Measurements from ENCODE around the gene KLHDC7B. TPM values are rescaled to one million over a fixed set of nuclear protein-coding genes. Genes with fewer than 3 reads are reported as not detected.

The KLHDC7B gene
- total RNA-seq, 1 donor from 2014 or later: 0.32 TPM

DNA sequence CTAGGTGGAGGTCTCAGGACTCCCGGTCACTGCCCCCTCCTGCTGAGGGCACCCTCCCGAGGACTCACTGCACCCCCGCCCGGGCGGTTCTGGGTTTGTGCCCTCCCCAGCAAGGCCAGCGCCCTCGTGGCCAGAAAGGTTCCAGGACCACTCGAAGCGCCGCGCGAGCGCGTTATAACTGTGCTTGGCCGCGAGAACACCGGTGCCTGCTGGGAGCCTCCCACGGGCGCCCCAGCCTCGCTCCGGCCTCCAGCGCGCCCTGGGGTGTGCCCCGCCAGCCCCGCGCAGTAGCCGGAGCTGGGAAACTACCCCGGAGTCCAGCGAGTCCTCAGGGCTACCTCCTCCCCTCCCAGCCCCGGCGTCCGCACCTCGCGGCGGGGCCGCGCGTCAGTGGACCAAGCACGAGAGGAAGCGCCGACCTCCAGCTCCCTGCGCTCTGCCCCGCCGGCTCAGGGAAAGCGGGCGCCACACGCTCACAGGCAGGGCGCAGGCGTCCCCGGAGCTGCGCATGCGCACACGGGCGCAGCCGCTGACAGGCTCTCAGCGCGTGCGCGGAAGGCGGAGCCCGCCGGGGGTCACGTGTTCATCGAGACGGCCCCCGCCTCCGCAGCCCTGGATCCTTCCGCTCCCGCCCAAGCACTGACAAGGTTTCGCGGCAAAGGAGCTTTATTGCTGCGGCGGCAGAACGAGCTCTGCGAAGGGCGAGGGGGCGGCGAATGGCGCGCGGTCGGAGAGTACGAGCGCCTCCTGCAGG lies 20.4 kb upstream of the KLHDC7B start, which contains the start of gene SCO2:
Gene SCO2, minus strand, starts transcription at position 495 of the 754 bp plus-strand sequence. CDS start 1,187 bp downstream, outside the sequence.
- Mint-ChIP-seq H3K27ac (ENCODE audit: unreplicated experiment) (peak within 1 kb of the TSS; percentile 90), H3K27me3 (ENCODE audit: low read depth, unreplicated experiment) (no peaks in the 10 kb centered on the region), H3K36me3 (ENCODE audit: low read depth, unreplicated experiment) (peaks cover 7% of the 10 kb centered on the region), H3K4me3 (ENCODE audit: unreplicated experiment) (peak within 1 kb of the TSS; percentile 97), H3K4me1 (ENCODE audit: low read depth, unreplicated experiment) (peaks cover 4% of the 10 kb centered on the region), H3K9me3 (ENCODE audit: unreplicated experiment) (peaks cover 3% of the 10 kb centered on the region)
- DNase-seq (ENCODE audit: low read depth) (peak; percentile 94), FAIRE-seq (peak; percentile 17)
- no peak for TF ChIP-seq EZH2 (IDR thresholded peaks at IDR 0.05; ENCODE audit: insufficient read depth, low read length)
- no peak for TF ChIP-seq CTCF (IDR thresholded peaks at IDR 0.05; ENCODE audit: insufficient read depth, low read depth, low read length)
- peaks cover 22% of the 10 kb centered on the region for H3K4me1 ChIP-seq (ENCODE audit: insufficient read depth, low read length)
- peak within 1 kb of the TSS; percentile 72 for H3K4me3 ChIP-seq (ENCODE audit: insufficient read depth, low read depth, low read length)
- peak within 1 kb of the TSS; percentile 84 for H3K9ac ChIP-seq (ENCODE audit: low read length)
- H3K4me2 ChIP-seq (ENCODE audit: low read length): peak within 1 kb of the TSS; percentile 99
- peaks cover 12% of the 10 kb centered on the region for H3K27me3 ChIP-seq (ENCODE audit: insufficient read depth, low read length)
- peaks cover 42% of the 10 kb centered on the region for H4K20me1 ChIP-seq (ENCODE audit: insufficient read depth, low read length)
- no peaks in the 10 kb centered on the region for H3K36me3 ChIP-seq (ENCODE audit: insufficient read depth, low read length)
- H2AFZ ChIP-seq (ENCODE audit: low read depth, low read length): peak within 1 kb of the TSS; percentile 83
- no peaks in the 10 kb centered on the region for H3K9me3 ChIP-seq (ENCODE audit: insufficient read depth, low read depth, low read length)
- H3K27ac ChIP-seq (ENCODE audit: low read depth, low read length): peak within 1 kb of the TSS; percentile 77
- peaks cover 36% of the 10 kb centered on the region for H3K79me2 ChIP-seq (ENCODE audit: insufficient read depth, low read length)

DNA sequence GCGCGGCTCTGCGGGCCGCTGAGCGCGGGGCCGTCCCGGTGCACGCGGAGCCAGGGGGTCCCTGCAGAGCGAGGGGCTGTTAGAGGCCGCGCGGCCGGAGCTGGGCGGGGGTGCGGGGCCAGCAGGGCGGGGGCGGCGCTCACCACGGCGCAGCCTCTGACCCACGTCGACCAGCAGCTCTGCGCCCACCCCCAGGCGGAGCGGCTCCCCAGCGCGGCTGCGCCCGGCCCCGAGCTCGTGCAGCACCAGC lies 19.9 kb upstream of the KLHDC7B start:
- peak overlapping the region; percentile 97 for H3K4me3 Mint-ChIP-seq (ENCODE audit: unreplicated experiment)
- FAIRE-seq (no peak), DNase-seq (ENCODE audit: low read depth) (no peak)
- peaks cover 4% of the 10 kb centered on the region for H3K4me1 Mint-ChIP-seq (ENCODE audit: low read depth, unreplicated experiment)
- H3K27me3 Mint-ChIP-seq (ENCODE audit: low read depth, unreplicated experiment): no peaks in the 10 kb centered on the region
- peaks cover 26% of the 10 kb centered on the region for H3K4me1 ChIP-seq (ENCODE audit: insufficient read depth, low read length)
- H3K4me2 ChIP-seq (ENCODE audit: low read length): peak overlapping the region; percentile 99
- no peaks in the 10 kb centered on the region for H3K9me3 ChIP-seq (ENCODE audit: insufficient read depth, low read depth, low read length)
- peak overlapping the region; percentile 83 for H2AFZ ChIP-seq (ENCODE audit: low read depth, low read length)
- peak overlapping the region; percentile 72 for H3K4me3 ChIP-seq (ENCODE audit: insufficient read depth, low read depth, low read length)
- H4K20me1 ChIP-seq (ENCODE audit: insufficient read depth, low read length): peaks cover 42% of the 10 kb centered on the region
- peaks cover 7% of the 10 kb centered on the region for H3K36me3 Mint-ChIP-seq (ENCODE audit: low read depth, unreplicated experiment)
- H3K9me3 Mint-ChIP-seq (ENCODE audit: unreplicated experiment): peaks cover 3% of the 10 kb centered on the region
- no peak overlapping the region for H3K27ac Mint-ChIP-seq (ENCODE audit: unreplicated experiment)
- H3K36me3 ChIP-seq (ENCODE audit: insufficient read depth, low read length): no peaks in the 10 kb centered on the region
- TF ChIP-seq EZH2 (IDR thresholded peaks at IDR 0.05; ENCODE audit: insufficient read depth, low read length): no peak
- TF ChIP-seq CTCF (IDR thresholded peaks at IDR 0.05; ENCODE audit: insufficient read depth, low read depth, low read length): peak; percentile 3
- H3K9ac ChIP-seq (ENCODE audit: low read length): peak overlapping the region; percentile 74
- peaks cover 36% of the 10 kb centered on the region for H3K79me2 ChIP-seq (ENCODE audit: insufficient read depth, low read length)
- H3K27ac ChIP-seq (ENCODE audit: low read depth, low read length): peak overlapping the region; percentile 21
- H3K27me3 ChIP-seq (ENCODE audit: insufficient read depth, low read length): peaks cover 16% of the 10 kb centered on the region

Measured in astrocyte (in vitro differentiated cells and primary cell).